ENCODE measurements around the gene DTNBP1. TPM values are rescaled to one million over a fixed set of nuclear protein-coding genes. Genes with fewer than 3 reads are reported as not detected.

DTNBP1 gene
- total RNA-seq, 2 experiments from 2014 or later = 9.8 to 28.0 TPM

DNA sequence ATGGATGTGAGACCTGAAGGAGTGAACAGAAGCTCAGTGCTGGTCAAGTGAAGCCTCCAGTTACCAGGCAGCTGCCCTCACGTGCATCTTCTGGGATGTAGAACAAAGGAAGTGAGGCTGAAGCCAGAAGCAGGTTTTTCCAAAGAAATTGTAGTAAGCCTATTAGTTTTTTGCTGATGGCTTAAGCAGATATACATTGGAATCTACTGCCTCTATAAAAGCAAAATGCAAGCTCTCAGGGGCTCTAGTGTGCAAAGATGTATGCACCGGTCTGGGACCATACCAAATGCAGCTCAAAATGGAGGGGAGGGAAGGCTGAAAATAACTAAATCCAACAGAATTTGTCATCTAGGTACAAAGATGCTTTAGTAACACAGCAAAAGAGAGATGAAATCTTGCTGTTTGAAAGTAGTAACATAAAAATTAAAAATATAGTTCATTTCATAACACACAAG lies 77.0 kb downstream of the DTNBP1 start:
- intact Hi-C loops (cut with micrococcal nuclease; ENCODE audit: unreplicated experiment) = no loop called here
- Histone ChIP-seq H3K4me3 (ENCODE audit: low read depth, low read length, poor library complexity, severe bottlenecking) (no peak overlapping the region), H3K4me1 (ENCODE audit: insufficient read depth, low read length, poor library complexity, severe bottlenecking) (no peaks in the 10 kb centered on the region), H4K20me1 (ENCODE audit: insufficient read depth, low read length) (no peaks in the 10 kb centered on the region), H3K79me2 (ENCODE audit: insufficient read depth, low read depth, low read length) (no peaks in the 10 kb centered on the region), H3K9me3 (ENCODE audit: low read length) (no peaks in the 10 kb centered on the region), H3K9me2 (ENCODE audit: insufficient read depth, low read length) (no peaks in the 10 kb centered on the region), H3K36me3 (ENCODE audit: insufficient read depth, low read length) (no peaks in the 10 kb centered on the region), H3K27ac (ENCODE audit: low read depth, low read length, poor library complexity, severe bottlenecking) (no peak overlapping the region), H3K4me2 (ENCODE audit: low read length) (no peak overlapping the region), H2AFZ (ENCODE audit: low read length) (no peak overlapping the region)
- BruUV-seq (replicated peaks) = no TSS peak
- ChIA-PET POLR2A (interaction anchor here (0.9 to 1.8 kb wide), 2 partner anchors 14 to 185 kb away, joined by 3 to 10 read pairs; no protein-coding TSS in a partner anchor), CTCF (ENCODE audit: unreplicated experiment) (no interaction called here)
- no peak for DNase-seq (ENCODE audit: low spot score)
- TF ChIP-seq EZH2phosphoT487 (IDR thresholded peaks at IDR 0.05; ENCODE audit: borderline replicate concordance, low read depth, low read length) = no peak
- TF ChIP-seq, protein P1, sequence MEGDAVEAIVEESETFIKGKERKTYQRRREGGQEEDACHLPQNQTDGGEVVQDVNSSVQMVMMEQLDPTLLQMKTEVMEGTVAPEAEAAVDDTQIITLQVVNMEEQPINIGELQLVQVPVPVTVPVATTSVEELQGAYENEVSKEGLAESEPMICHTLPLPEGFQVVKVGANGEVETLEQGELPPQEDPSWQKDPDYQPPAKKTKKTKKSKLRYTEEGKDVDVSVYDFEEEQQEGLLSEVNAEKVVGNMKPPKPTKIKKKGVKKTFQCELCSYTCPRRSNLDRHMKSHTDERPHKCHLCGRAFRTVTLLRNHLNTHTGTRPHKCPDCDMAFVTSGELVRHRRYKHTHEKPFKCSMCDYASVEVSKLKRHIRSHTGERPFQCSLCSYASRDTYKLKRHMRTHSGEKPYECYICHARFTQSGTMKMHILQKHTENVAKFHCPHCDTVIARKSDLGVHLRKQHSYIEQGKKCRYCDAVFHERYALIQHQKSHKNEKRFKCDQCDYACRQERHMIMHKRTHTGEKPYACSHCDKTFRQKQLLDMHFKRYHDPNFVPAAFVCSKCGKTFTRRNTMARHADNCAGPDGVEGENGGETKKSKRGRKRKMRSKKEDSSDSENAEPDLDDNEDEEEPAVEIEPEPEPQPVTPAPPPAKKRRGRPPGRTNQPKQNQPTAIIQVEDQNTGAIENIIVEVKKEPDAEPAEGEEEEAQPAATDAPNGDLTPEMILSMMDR (conservative IDR thresholded peaks at IDR 0.05; ENCODE audit: low read length) = no peak

DNA sequence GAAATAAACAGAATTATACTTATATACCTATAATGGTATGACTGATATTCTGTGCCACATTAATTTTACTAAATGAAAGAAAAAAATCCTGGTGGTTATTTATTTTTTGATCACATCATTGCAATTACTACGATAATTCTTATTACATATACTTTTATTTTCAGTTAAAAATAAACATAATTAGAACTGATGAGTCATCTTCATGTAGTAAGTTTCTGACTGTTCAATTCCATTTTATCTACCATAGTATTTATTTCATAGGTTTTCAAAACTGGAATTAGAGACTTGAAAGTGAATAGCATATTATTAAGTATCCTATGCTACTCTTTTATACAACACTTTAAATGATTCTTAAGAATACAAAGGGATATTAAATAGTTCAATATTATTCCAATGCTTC lies 80.3 kb downstream of the DTNBP1 start:
- POLR2A ChIA-PET = no interaction called here

DNA sequence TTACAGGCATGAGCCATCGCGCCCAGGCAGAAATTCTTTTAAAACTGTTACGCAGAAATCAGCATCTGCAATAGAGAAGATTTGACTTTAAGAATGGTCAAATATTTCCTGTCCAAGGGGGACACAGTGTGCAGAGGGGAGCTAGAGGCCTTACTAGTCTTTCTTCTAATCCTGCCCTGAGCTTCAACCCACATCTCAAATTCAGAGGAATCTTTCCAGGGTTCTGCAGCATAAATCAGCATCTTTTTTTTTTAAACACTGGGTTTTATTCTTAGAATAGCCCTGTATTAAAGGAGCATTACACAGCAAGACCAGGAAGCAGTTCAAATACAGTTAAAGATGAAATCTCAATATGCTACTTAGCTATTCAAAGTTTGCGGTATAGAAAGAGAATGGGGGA lies 81.1 kb downstream of the DTNBP1 start:
- Histone ChIP-seq H3K36me3 (ENCODE audit: insufficient read depth, low read length) (no peaks in the 10 kb centered on the region), H3K4me1 (ENCODE audit: insufficient read depth, low read length, poor library complexity, severe bottlenecking) (no peaks in the 10 kb centered on the region), H3K9me2 (ENCODE audit: insufficient read depth, low read length) (no peaks in the 10 kb centered on the region), H3K4me3 (ENCODE audit: low read depth, low read length, poor library complexity, severe bottlenecking) (no peak overlapping the region), H3K9me3 (ENCODE audit: low read length) (no peaks in the 10 kb centered on the region), H3K27ac (ENCODE audit: low read depth, low read length, poor library complexity, severe bottlenecking) (no peak overlapping the region), H4K20me1 (ENCODE audit: insufficient read depth, low read length) (no peaks in the 10 kb centered on the region), H3K4me2 (ENCODE audit: low read length) (no peak overlapping the region), H3K79me2 (ENCODE audit: insufficient read depth, low read depth, low read length) (no peaks in the 10 kb centered on the region), H2AFZ (ENCODE audit: low read length) (no peak overlapping the region)
- BruUV-seq (replicated peaks) = no TSS peak
- intact Hi-C loops (cut with micrococcal nuclease; ENCODE audit: unreplicated experiment) = no loop called here
- ChIA-PET POLR2A (interaction anchor here (0.6 kb wide), 1 partner anchor 9 kb away, joined by 3 read pairs; no protein-coding TSS in a partner anchor), CTCF (ENCODE audit: unreplicated experiment) (no interaction called here)
- no peak for DNase-seq (ENCODE audit: low spot score)
- TF ChIP-seq, protein P1 (conservative IDR thresholded peaks at IDR 0.05; ENCODE audit: low read length) = no peak
- TF ChIP-seq EZH2phosphoT487 (IDR thresholded peaks at IDR 0.05; ENCODE audit: borderline replicate concordance, low read depth, low read length) = no peak

More for the DNA sequence above, 80.3 kb downstream of the DTNBP1 start:
- TF ChIP-seq EZH2phosphoT487 (IDR thresholded peaks at IDR 0.05; ENCODE audit: borderline replicate concordance, low read depth, low read length) = no peak
- TF ChIP-seq, protein P1 (conservative IDR thresholded peaks at IDR 0.05; ENCODE audit: low read length) = no peak
- Histone ChIP-seq H3K9me3 (ENCODE audit: low read length) (no peaks in the 10 kb centered on the region), H3K9me2 (ENCODE audit: insufficient read depth, low read length) (no peaks in the 10 kb centered on the region), H3K4me1 (ENCODE audit: insufficient read depth, low read length, poor library complexity, severe bottlenecking) (no peaks in the 10 kb centered on the region), H4K20me1 (ENCODE audit: insufficient read depth, low read length) (no peaks in the 10 kb centered on the region), H3K36me3 (ENCODE audit: insufficient read depth, low read length) (no peaks in the 10 kb centered on the region), H3K27ac (ENCODE audit: low read depth, low read length, poor library complexity, severe bottlenecking) (no peak overlapping the region), H3K4me3 (ENCODE audit: low read depth, low read length, poor library complexity, severe bottlenecking) (no peak overlapping the region), H2AFZ (ENCODE audit: low read length) (no peak overlapping the region), H3K4me2 (ENCODE audit: low read length) (no peak overlapping the region), H3K79me2 (ENCODE audit: insufficient read depth, low read depth, low read length) (no peaks in the 10 kb centered on the region)
- CTCF ChIA-PET (ENCODE audit: unreplicated experiment) = no interaction called here
- no TSS peak for BruUV-seq (replicated peaks)
- no peak for DNase-seq (ENCODE audit: low spot score)
- intact Hi-C loops (cut with micrococcal nuclease; ENCODE audit: unreplicated experiment) = no loop called here

Data from OCI-LY7 (cell line).